ENCODE measurements around the gene BEX5.
"Not testable (repeated sequence)": the region's sequence is repeated elsewhere in the genome, so short reads cannot be mapped to it uniquely, and the experiment has no call there.

BEX5 gene

DNA sequence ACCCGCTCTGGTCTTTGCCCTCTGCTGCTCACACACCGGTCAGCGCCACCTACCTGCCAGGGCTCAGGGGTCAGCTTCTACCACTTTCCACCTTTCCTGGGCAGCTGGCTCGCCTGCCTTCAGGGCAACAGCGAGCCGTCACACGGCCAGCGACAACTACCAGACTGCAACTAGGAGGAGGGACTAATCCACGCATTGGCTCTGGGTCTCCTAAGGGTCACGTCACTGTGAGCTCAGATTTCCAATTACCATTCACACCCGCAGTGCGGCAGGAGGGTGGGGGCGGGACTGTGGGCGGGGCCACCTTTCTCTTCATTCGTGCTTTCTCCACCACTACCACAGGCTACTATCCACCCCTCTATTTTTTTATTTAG lies at the start of gene BEX5:
Gene BEX5, minus strand, starts transcription at position 172 of the 374 bp plus-strand sequence. CDS start 1,712 bp downstream, outside the sequence.
- DNase-seq = peak; percentile 1

DNA sequence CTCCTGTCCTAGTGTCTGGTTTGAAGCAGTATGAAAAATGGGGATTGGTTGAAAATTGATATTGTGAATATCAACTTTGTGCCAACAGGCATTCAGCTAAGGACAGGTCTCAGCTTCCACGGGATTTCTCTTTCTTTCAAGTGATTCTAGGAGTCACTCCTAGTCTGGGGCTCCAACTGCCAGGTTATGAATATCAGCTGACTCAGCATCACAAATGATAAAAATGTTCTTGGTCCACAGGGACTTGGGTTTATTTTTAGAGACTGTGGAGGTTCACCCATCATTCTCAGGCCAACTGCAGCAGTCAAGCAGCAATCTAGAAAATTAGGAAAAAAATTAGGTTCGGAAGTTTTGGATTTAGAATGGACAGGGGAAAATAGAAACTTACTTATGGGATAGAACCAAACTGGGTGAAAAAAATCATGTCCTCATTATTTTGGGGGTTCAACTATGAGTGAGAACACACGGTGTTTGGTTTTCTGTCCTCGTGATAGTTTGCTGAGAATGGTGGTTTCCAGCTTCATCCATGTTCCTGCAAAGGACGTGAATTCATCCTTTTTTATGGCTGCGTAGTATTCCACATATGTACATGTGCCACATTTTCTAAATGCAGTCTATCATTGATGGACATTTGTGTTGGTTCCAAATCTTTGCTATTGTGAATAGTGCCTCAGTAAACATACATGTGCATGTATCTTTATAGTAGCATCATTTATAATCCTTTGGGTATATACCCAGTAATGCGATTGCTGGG lies 30.4 kb upstream of the BEX5 start:
- no peak for DNase-seq

DNA sequence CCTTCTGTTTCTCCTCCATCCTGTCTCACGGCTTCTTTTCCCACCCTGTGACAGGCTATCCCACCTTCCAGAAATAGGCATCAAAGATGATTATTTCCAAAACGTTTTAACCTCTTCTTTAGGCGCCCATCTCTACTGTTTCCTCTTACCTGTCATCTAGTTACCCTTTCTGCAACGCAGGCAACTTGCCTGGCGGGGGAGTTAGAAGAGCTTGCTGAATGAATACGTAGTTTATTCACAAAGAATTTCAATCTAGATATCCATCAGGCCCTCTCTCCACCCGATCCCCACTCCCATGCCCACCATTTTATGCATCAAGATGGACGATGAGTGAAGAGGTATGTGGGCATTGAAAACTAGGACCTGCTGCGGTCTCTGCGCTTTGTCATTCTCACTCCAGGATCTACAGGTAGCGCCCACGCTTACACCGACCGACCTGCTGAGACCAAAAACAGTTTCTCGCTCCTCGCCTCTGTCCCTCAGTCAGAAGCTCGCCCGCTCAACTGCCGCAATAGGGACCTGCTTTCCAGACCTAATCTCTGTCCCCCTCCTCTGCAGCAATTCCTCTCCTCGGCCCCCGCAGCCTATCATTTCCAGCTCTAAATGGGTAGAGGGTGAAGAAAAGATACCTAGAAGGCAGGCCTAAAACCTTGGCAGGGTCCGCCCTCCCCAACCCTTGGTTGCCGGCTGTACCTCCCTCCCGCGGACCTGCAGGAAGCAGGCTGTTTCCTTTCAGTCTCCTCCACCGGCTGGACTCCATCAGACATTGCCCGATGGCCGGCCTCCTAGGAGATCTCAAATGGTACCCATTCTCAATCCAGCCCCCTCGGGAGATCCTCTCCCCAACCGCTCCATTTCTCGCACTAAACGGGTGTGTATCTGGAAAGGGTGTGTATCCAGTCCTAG lies 624 bp downstream of the BEX5 start:
- DNase-seq = no peak

DNA sequence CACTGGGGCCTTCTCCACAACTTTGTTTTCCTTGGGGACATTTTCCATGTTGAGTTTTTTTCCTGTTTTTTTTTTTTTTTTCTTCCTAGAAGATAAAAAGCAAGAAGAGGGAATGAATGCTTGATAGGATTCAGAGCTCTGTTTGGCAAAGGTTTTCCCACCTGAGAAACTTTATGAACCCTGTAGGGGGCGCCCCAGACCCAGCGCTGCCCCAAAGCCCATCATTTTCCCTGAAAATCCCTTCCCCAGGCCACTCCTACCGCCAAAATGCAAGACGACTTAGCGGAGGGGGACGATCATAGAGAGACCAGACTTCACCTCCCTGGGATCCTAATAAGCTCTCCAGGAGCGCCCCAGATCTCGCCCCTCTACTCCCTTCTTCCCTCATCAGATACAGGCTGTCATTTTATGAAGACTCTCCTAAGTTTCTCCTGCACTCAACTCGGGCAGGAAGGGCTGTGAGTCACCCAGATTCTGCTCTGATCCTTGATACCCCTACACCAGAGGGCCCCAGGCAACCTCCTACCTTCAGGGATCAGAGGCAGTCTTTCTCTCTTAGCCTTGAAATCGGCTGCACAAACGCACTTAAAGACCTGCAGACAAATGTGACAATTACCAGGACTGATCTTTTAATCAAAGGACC lies 1.4 kb downstream of the BEX5 start:
- no peak for DNase-seq

DNA sequence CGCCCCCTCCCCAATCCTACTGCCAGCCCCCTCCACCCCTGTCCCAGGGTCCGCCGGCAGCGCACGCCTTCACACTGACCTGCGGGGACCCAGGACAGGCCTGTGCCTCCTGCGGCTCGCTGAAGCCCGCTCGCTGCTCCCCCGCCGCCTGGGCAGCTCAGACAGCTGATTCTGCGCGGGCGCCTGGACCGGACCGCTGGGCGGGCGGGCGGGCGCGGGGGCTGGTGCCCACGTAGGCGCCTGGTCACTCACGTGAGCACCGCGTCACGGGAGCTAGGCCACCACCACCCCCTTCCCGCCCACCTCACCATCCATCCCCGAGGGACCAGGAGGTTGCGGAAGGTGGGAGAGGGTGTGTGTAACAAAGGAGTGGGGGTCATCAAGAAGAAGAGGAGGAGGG lies 13.5 kb downstream of the BEX5 start, which contains the start of gene TCEAL6:
Gene TCEAL6, minus strand, starts transcription at position 208 of the 400 bp plus-strand sequence.
- not testable (repeated sequence) for DNase-seq

DNA sequence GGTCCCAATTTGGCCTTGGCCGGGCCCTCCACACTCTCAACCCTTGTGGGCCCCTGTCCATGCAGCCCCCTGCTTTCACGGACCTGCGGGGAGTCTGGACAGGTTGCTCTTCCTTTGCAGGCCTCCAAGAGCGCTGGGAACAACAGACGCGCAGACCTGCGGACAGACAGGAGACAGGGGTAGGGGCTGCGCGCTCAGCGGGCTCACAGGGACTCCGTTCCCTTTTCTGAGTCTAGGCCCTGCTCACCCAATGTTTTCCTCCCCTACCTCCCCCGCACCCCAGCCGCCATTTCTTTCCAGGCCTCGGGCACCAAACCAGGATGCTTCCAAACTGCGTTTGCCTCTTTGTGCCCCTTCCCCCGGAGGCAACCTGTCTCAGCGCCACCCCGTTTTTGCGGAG lies 14.1 kb downstream of the BEX5 start:
- DNase-seq = not testable (repeated sequence)

DNA sequence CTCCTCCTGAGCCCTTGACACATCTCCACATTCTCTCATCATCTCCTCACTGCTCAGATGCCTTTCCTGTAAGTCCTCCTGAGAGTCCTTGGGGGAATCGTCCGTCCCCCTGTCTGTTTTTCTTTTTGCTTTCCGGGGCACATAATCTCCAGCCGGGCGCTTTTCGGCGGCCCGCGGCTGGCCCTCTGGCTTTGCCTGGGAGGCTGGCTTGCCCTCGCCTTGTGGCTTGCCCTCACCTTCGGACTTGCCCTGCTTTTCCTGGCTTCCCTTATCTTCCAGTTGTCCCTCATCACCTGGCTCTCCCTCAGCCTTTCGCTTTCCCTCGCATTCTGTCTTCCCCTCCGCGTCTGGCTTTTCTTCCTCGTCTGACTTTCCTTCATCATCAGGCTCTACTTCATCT lies 14.9 kb downstream of the BEX5 start:
- DNase-seq = not testable (repeated sequence)

DNA sequence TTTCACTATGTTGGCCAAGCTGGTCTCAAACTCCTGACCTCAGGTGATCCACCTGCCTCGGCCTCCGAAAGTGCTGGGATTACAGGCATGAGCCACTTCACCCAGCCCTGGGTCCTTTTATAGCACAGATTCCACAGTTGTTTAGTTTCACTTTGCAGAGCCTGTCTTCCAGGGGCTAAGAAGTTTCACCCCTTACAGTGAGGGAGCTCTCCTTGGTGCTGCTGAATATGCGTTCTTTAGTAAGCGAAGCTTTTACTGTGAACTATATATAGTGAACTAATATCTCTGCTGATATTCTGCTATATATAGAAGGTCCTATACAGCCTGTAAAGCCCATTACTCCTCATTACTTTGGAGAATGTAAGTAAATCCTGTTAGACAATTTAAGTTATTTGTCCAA lies 17.7 kb downstream of the BEX5 start:
- no peak for DNase-seq

DNA sequence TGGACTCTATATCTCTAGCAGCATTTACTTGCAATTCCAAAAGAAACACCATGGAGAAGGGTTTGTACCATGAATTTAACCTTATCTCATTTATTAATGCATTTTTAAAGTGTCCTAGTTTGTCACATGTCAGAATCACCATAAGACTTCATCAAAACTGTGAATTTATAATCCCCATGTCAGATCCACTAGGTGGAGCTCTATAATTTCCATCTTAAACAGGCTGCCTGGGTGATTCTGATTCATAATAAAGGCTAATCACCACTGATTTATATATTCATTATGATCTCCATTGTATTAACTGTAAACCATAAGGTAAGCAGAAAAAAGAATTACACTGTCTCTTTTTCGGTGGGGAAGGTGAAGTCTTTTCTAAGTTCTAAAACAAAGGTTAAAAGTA lies 26.3 kb downstream of the BEX5 start:
- DNase-seq = no peak

DNA sequence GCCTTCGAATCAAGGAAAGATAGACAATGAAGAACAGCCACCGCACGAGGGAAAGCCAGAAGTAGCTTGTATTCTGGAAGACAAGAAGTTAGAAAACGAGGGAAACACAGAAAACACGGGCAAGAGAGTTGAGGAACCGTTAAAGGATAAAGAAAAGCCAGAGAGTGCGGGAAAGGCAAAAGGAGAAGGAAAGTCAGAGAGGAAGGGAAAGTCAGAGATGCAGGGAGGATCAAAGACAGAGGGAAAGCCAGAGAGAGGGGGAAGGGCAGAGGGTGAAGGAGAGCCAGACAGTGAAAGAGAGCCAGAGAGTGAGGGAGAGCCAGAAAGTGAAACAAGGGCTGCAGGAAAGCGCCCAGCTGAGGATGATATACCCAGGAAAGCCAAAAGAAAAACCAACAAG lies 28.9 kb downstream of the BEX5 start:
- DNase-seq = no peak

DNA sequence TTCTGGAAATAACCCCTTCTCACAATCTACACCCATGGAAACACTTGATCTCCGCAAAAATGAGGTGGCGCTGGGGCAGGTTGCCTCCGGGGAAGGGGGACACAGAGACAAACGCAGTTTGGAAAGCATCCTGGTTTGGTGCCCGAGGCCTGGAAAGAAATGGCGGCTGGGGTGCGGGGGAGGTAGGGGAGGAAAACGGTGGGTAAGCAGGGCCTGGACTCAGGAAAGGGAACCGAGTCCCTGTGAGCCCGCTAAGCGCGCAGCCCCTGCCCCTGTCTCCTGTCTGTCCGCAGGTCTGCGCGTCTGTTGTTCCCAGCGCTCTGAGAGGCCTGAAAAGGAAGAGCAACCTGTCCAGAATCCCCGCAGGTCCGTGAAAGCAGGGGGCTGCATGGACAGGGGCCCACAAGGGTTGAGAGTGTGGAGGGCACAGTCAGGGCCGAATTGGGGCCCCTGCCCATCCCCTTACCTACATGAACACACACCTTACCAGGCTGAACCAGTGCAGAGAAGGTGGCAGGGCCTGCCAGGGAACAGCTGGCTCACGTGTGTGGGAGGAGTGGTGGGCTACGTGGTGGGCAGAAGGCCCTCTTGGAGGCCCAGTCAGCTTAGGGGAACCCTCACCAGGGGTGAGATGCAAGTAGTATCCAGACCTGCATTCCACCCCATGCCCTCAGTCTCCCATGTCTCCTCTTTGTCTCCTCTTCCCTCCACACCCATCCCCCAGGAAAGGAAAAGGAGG lies 29.5 kb downstream of the BEX5 start:
- DNase-seq = not testable (repeated sequence)

DNA sequence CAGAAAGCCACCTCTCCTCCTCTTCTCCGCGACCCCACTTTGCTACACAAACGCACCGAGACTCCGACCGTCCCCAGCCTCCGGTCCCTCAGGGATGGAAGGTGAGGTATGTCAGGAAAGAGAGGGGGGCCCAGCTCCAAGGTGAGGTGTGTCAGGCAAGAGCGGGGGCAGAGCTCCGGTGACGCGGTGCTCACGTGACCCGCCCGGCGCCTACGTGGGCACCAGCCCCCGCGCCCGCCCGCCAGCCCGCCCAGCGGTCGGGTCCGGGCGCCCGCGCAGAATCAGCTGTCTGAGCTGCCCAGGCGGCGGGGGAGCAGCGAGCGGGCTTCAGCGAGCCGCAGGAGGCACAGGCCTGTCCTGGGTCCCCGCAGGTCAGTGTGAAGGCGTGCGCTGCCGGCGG lies 30.3 kb downstream of the BEX5 start, which contains the start of gene TCEAL2:
Gene TCEAL2, plus strand, starts transcription at position 244 of the 400 bp plus-strand sequence. CDS start 1,152 bp downstream, outside the sequence.
- DNase-seq = not testable (repeated sequence)

DNA sequence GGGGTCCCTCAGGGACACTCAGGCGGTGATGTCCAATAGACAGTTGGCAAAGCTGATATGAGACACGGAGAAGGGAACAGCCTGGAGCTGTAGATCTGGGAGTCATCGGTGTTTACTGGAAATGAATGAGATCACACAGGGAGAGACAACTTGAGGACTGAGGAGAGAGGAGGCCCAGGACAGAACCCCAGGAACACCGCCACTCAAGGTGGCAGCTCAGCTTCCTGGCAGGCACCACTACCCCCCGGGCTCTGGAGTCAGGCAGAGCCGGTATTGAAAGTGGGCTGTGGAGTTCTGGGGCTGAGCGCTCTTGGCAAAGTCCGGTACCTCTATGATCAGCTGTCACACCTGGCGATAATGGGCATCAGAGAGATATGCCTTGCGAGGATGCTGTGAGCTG lies 30.8 kb downstream of the BEX5 start:
- DNase-seq = not testable (repeated sequence)

DNA sequence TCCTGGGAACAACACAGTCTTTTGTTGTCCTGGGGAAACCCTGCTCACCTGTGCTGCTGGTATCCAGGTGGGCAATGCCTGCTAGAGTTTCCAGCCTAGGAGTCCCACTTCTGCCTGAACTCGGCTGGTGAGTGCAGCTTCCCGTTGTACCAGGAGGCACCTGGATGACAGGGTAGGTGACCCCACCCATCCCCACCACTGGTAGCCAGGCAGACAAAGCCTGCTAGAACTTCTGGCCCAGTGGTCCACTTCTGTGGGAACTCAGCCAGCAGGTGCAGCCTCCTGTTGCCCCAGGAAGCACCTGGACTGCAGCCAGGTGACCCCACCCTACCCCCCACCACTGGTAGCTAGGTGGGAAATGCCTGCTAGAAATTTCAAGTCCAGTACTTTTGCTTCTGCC lies 40.0 kb downstream of the BEX5 start:
- no peak for DNase-seq

DNA sequence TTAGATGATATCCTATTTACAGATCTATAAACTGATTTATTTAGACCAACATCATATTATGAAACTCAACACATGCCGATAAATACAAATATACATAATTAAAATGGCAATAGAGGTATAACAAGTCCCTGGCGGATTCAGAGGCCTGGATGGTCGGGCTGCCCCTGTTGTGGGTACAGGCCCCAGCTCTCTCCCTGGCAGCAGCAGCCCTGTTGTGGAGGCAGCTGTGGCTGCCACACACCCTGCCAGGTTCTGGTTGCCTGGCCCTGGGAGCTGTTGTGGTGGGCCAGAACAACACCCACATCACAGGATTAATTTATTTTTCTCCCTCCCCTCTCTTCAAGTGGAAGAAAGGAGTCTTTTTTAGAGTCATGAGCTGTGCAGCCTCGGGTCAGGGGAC lies 42.4 kb downstream of the BEX5 start:
- no peak for DNase-seq

Measured in EL (cell line).